GM18951 (cell line): ENCODE data around the gene RPP25L.
"Not testable (repeated sequence)": the region's sequence is repeated elsewhere in the genome, so short reads cannot be mapped to it uniquely, and the experiment has no call there.

Source experiments
- POLR2A ChIP-seq: IDR thresholded peaks from 4 replicates; pipeline ENCODE4 v1.6.1; 2011; ENCODE audit warnings: mild to moderate bottlenecking; ENCODE audit not compliant: insufficient read length, insufficient read depth; ENCODE audit errors: extremely low read depth
- in situ Hi-C: fragments of 300-500 bp; cut with MboI; formaldehyde crosslinking; loops from one replicate; pipeline ENCODE4 v1.12.0; 2022; ENCODE audit warnings: low sequenced_read_pairs, mixed read lengths, inconsistent platforms; ENCODE audit not compliant: unreplicated experiment

RPP25L gene

DNA sequence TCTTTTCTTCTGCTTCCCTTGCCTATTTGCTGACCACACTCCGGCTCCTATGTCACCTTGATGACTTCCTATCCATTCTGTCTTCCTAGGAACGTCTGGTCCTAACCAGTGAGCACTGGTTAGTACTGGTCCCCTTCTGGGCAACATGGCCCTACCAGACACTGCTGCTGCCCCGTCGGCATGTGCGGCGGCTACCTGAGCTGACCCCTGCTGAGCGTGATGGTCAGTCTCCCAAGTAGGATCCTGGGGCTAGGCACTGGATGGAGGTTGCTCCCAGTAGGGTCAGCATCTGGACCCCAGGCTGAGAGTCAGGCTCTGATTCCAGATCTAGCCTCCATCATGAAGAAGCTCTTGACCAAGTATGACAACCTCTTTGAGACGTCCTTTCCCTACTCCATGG, 36.8 kb upstream of the RPP25L start:
- TF ChIP-seq POLR2A: no peak
- in situ Hi-C loops: no loop called here

DNA sequence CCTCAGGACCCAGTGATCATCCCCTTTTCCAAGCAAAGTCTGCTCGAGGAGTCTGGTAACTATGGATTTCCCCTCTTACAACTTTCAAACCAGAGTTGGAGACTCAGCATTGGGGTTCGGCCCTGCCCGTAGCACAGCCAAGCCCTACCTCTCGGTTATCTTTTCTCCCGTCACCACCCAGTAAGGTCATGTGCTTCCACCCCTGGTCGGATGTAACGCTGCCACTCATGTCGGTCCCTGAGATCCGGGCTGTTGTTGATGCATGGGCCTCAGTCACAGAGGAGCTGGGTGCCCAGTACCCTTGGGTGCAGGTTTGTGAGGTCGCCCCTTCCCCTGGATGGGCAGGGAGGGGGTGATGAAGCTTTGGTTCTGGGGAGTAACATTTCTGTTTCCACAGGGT, 35.8 kb upstream of the RPP25L start:
- in situ Hi-C loops: no loop called here
- TF ChIP-seq POLR2A: no peak

DNA sequence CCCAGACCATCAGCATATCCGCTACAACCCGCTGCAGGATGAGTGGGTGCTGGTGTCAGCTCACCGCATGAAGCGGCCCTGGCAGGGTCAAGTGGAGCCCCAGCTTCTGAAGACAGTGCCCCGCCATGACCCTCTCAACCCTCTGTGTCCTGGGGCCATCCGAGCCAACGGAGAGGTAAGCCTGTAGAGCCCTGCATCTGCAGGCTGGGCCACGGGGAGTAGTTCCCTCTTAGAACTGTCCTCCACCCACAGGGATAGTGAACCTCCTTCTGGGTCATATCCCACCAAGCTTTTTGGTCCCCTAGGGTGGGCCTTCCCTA, 35.1 kb upstream of the RPP25L start:
- no peak for TF ChIP-seq POLR2A
- in situ Hi-C loops: no loop called here

DNA sequence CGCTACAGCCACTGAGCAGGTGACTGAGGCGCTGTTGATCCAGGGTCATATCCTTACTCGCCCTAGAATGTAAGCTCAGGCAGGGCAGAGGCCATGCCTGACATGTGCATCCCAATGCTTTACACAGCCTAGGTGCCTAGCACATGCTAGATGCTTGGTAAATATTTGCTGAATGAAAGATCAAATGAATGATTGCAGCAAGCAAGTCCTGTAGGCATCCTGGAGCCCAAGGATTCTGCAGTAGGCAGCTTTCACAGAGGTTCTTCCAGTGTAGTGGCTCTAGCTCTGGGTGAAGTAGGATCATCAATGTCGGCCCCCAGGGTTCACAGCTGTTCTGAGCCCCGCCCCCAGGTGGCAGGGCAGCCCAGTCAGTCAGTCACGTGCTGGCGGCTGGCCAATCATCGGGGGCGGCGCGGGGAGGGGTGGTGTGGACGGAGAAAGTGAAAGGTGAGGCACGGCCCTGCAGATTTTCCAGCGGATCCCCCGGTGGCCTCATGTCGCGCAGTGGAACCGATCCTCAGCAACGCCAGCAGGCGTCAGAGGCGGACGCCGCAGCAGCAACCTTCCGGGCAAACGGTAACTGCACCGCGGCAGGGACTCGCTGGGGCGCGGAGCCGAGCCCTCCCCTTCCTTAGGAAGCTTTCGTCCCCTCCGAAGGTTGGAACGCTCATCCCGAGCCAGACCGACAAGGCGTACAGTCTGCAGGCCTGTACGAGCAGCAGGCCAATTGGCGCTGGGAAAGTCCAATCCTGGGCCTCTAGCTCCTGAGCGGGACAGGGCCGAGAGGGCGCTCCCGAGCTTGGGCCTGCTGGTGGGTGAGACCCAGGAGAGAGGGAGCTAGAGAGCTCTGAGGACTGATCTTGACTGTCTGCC, 34.5 kb upstream of the RPP25L start, which contains the start of gene GALT:
Gene GALT, plus strand, starts transcription at position 465 of the 873 bp plus-strand sequence. Its CDS starts 30 bp downstream, at position 495.
- in situ Hi-C loops: no loop called here
- peak; percentile 82 for TF ChIP-seq POLR2A

DNA sequence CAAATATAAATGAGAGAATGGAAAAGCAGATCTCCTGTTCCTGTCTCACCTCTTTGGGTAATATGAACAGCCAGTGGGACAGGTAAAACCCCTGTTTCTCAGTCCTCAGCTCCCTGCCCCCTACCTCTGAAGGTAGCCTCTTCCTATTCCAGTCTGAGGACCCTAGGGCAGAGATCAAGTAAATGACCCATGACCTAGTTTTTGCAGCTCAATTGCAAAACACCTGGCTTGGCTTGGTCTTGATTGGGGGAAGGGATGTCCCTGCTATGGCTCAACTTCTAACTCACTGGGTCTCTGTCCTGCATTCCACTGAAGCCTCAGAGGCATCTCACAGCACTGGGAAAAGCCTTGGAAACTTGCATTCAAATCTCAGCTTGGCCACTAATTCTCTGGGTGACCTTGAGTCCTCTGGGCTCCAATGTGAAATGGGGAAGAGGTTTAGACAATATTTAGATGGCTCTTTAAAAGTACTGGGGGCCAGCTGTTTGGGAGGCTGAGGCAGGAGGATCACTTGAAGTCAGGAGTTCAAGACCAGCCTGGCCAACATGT, 32.9 kb upstream of the RPP25L start:
- in situ Hi-C loops: no loop called here
- TF ChIP-seq POLR2A: no peak

DNA sequence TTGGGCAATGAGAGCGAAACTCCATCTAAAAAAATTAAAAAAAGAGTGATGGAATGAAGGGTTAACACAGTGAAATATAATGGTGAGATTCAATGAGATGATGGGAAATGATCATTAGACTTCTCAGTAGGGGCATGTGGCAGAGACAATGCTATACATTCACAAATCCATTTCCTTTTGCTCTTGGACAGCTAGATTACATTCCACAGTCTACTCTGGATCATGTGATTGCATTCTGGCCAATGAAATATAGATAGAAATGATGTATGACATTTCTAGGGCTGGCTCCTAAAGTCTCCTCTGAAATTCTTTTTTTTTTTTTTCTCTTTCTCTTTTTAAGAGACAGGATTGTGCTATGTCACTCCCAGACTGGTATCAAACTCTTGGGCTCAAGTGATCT, 30.8 kb upstream of the RPP25L start:
- no peak for TF ChIP-seq POLR2A
- in situ Hi-C loops: no loop called here

DNA sequence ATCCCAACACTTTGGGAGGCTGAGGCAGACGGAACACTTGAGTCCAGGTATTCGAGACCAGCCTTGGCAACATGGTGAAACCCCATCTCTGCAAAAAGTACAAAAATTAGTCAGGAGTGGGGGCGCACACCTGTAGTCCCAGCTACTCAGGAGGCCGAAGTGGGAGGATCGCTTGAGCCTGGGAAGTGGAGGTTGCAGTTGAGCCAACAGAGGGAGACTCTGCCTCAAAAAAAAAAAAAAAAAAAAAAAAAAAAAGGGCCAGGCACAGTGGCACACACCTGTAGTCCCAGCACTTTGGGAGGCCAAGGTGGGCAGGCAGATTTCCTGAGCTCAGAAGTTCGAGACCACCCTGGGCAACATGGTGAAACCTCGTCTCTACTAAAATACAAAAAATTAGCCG, 27.4 kb upstream of the RPP25L start:
- in situ Hi-C loops: not testable (repeated sequence)

DNA sequence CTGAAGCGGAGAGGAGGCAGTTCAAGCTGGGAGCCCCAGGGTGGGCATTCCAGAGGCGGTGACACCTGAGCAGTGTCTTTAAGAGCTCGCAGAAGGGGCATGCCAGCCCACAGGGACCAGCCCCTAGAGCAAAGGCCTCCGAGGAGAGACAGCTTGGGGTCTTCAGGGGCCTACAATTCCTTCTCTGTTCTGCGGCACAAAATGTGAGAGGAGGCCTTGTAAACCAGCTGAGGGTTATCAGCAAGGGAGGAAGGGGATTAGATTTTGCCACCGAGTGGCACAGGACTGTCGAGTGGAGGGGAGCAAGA, 26.2 kb upstream of the RPP25L start:
- TF ChIP-seq POLR2A: no peak
- in situ Hi-C loops: no loop called here

DNA sequence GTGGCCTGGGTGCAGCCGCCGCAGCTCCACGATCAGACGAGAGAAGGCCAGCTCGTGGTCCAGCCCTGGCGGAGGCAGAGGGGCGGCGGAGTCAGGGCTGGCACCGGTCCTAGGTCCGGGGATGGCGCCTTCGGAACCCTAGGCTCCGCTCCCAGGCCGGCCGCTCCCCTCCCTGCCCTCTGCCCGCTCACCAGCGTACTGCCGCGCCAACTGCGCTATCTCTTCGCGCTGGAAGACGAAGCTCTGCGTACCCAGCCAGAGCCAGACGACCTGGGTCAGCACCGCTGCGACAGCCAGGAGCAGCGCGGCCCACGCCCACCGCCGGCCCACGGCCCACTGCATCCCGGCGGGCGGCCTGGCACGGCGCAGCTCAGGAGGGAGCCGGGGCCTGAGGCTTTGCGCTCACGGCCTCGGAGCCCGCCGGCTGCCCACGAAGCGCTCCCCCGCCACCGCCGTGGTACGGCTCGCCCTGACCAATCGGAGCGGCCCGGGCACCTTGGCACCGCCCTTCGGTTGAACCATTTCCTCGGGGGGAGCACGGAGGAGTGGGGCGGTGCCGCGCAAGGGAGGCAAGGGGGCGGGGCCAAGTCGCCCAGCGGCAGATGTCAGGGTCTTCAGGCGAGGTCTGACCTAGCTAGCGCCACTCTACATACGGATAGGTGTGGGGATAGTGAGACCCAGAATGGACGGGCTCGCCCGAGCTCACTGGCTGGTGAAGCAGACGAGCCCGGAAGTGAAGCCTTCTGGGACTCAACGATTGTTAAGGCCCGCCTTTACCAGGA, 25.6 kb upstream of the RPP25L start, which contains the start of gene SIGMAR1:
Gene SIGMAR1, minus strand, starts transcription at position 432 of the 782 bp plus-strand sequence. Its CDS starts 90 bp downstream, at position 342.
- TF ChIP-seq POLR2A: peak; percentile 89
- in situ Hi-C loops: no loop called here

DNA sequence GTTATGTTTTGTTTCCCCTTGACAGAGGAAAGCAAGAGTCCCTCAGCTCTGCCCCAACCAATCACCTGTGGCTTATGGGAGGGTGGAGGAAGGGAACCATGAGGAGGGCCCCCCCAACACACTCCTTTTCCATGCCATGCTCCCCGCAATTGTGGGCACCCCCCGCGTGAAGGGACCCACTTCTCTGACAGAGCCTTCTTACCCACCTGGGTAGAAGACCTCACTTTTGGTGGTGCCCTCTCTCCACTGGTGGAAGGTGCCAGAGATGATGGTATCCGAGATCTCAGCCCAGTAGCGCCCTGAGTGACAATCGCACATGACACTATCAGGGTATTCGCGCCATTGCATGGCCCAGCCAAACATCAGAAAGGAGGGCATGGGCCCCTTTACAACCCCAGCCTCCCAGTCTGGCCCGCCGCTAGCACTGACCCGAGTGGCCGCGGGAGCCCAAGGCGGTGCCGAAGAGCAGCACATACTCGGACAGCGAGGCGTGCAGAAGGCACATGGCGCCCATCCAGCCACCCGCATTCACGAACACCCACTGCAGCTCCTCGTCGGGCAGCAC, 25.0 kb upstream of the RPP25L start:
- no peak for TF ChIP-seq POLR2A

DNA sequence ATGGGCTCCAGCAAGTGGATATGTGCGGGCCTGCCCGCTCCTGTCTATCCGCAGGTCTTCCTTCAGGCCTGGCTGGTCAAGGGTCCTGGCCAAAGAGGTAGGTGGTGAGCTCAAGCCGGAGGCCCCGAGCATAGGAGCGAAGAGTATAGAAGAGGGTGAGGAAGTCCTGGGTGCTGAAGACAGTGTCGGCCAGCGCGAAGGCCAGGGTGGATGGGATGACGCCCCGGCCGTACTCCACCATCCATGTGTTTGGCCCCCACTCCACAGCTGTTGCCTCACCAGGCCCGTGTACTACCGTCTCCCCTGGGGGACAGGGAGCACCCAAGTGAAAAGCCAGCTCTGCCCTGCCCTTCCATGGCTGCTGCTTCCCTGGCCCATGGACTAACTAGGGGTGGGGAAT, 23.7 kb upstream of the RPP25L start:
- in situ Hi-C loops: no loop called here
- no peak for TF ChIP-seq POLR2A

More for the DNA sequence above, 25.0 kb upstream of the RPP25L start:
- in situ Hi-C loops: no loop called here

DNA sequence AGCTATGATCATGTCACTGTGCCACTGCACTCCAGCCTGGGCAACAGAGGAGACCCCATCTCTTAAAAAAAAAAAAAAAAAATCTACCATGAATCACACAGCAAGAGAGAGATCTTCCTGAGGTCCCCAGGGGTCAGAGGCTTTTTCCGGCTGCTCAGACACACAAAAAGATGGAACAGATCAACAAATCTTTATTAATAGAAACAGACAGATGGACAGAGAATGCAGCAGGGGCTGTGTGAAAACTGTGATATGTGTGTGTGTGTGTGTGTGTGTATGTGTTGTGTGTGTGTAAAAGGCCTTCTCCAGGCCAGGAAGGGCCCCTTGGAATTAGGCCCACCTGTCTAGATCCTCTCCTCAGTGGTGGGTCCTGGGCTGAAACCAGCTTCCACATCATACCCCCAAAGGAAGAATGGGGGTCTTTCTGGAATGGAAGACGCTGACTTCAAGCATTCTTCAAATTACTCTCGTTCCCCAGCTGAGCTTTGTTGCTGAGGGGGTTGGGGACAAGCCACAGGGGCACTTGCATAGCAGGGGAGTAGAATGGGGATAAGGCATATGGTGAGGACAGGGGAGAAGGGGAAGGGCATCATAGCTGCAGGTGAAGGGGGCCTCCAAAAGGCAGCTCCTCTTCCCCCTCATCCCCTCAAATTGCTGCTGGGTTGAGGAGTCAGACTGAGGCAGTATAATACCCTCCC, 22.8 kb upstream of the RPP25L start:
- in situ Hi-C loops: no loop called here
- no peak for TF ChIP-seq POLR2A
